Measurements from ENCODE around the gene ULK2. TPM values are rescaled to one million over a fixed set of nuclear protein-coding genes. Genes with fewer than 3 reads are reported as not detected.

ULK2 gene
- total and polyA plus RNA-seq, 2 of the 13 experiments (the other 11 are each of a cell fraction or from before 2014, with no cell fraction given), result 0.01 TPM; not detected in 1

DNA sequence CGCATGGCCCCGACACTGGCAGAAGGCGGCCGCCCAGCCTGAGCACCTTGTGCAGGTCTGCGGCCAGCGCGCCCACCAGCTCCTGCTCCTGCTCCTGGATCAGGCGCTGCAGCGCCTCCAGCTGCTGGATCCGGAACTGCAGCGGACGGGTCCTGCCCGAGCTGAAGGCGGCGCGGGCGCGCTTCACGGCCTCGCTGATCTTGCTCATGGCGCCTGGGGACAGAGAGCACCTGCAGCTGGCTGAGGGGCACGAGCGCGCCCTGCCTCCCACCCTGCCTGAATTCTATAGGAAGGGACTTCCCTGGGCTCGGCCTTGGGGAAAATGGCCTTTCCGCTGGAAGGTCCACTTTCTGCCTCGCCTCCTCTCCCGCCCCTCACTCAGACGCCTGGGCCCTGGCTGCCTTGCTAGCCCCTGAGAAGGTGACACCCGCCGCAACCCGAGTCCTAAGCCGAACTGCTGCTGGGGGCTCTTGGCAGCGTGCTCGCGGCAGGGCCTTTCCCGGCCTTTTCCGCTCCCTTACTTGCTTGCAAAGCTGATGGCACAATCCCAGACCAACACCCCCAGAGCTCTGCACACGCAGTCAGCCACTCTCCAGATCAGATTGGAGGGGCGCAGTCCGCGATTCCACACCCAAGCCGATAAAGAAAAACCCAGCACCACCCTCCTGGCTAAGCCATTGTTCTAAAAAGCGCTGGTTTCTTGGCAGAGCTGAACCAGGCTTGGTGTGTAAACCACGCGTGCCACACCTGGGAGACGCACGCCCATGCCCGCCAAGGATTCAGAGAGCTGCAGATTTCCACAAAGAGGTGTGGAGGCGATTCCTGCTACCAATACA is 122.6 kb downstream of the ULK2 start:
- POLR2A ChIA-PET, result no interaction called here
- intact Hi-C loops (cut with micrococcal nuclease; ENCODE audit: unreplicated experiment), result no loop called here
- BruUV-seq (replicated peaks), result no TSS peak
- ATAC-seq, result no peak
- no peak overlapping the region for H3K4me2 ChIP-seq (ENCODE audit: low read depth, low read length)
- peaks cover 44% of the 10 kb centered on the region for H3K4me1 ChIP-seq (ENCODE audit: insufficient read depth, low read length)
- no peaks in the 10 kb centered on the region for H3K79me2 ChIP-seq (ENCODE audit: insufficient read depth, low read length)
- CTCF ChIA-PET (ENCODE audit: low intra/inter-chr PET ratio, low total read pairs), result no interaction called here
- no peak overlapping the region for H3K27ac ChIP-seq (ENCODE audit: extremely low read length, insufficient read depth, low read length)
- 95% methylated on average over 41 of the region's 50 CpGs for WGBS (ENCODE audit: low lambda C conversion rate)
- no peak for FAIRE-seq
- H3K9ac ChIP-seq (ENCODE audit: insufficient read depth, low read depth, low read length), result no peak overlapping the region
- in situ Hi-C loops (cut with HindIII; ENCODE audit: extremely low pct_ligation_motif_present, low pct_unique_long_range_greater_than_20kb), result no loop called here
- no peaks in the 10 kb centered on the region for H3K36me3 ChIP-seq (replicated peaks in 1 of 2; ENCODE audit: control insufficient read depth in 1 of 2, insufficient read depth in 2 of 2, low read length in 2 of 2)
- no peaks in the 10 kb centered on the region for H3K9me3 ChIP-seq (ENCODE audit: low read length)
- H2AFZ ChIP-seq (ENCODE audit: low read length), result no peak overlapping the region
- no peak for DNase-seq (ENCODE audit: low spot score)
- no peaks in the 10 kb centered on the region for H4K20me1 ChIP-seq (ENCODE audit: insufficient read depth, low read length)
- no peak overlapping the region for H3K4me3 ChIP-seq (replicated peaks in 1 of 3; ENCODE audit: insufficient read depth in 1 of 3, low read depth in 2 of 3, low read length in 3 of 3)
- no peak for TF ChIP-seq NRL (CRISPR knock-in tag; IDR thresholded peaks at IDR 0.05; ENCODE audit: borderline replicate concordance)
- no peak for TF ChIP-seq ZBTB3 (CRISPR knock-in tag; IDR thresholded peaks at IDR 0.05; ENCODE audit: borderline replicate concordance, low read depth)
- no peak for TF ChIP-seq U2AF2 (IDR thresholded peaks at IDR 0.05; ENCODE audit: low read depth, low read length)
- TF ChIP-seq, protein P1, sequence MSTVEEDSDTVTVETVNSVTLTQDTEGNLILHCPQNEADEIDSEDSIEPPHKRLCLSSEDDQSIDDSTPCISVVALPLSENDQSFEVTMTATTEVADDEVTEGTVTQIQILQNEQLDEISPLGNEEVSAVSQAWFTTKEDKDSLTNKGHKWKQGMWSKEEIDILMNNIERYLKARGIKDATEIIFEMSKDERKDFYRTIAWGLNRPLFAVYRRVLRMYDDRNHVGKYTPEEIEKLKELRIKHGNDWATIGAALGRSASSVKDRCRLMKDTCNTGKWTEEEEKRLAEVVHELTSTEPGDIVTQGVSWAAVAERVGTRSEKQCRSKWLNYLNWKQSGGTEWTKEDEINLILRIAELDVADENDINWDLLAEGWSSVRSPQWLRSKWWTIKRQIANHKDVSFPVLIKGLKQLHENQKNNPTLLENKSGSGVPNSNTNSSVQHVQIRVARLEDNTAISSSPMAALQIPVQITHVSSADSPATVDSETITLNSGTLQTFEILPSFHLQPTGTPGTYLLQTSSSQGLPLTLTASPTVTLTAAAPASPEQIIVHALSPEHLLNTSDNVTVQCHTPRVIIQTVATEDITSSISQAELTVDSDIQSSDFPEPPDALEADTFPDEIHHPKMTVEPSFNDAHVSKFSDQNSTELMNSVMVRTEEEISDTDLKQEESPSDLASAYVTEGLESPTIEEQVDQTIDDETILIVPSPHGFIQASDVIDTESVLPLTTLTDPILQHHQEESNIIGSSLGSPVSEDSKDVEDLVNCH (CRISPR knock-in tag; IDR thresholded peaks at IDR 0.05), result no peak
- no peak for TF ChIP-seq CHD2 (IDR thresholded peaks at IDR 0.05; ENCODE audit: low read depth, low read length)
- TF ChIP-seq NFATC3 (CRISPR knock-in tag; IDR thresholded peaks at IDR 0.05), result no peak
- TF ChIP-seq, protein P2, sequence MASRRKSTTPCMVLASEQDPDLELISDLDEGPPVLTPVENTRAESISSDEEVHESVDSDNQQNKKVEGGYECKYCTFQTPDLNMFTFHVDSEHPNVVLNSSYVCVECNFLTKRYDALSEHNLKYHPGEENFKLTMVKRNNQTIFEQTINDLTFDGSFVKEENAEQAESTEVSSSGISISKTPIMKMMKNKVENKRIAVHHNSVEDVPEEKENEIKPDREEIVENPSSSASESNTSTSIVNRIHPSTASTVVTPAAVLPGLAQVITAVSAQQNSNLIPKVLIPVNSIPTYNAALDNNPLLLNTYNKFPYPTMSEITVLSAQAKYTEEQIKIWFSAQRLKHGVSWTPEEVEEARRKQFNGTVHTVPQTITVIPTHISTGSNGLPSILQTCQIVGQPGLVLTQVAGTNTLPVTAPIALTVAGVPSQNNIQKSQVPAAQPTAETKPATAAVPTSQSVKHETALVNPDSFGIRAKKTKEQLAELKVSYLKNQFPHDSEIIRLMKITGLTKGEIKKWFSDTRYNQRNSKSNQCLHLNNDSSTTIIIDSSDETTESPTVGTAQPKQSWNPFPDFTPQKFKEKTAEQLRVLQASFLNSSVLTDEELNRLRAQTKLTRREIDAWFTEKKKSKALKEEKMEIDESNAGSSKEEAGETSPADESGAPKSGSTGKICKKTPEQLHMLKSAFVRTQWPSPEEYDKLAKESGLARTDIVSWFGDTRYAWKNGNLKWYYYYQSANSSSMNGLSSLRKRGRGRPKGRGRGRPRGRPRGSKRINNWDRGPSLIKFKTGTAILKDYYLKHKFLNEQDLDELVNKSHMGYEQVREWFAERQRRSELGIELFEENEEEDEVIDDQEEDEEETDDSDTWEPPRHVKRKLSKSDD (CRISPR knock-in tag; IDR thresholded peaks at IDR 0.05; ENCODE audit: low read depth), result no peak
- no peak for TF ChIP-seq ZNF263 (CRISPR knock-in tag; IDR thresholded peaks at IDR 0.05)
- TF ChIP-seq FOSL1 (CRISPR knock-in tag; IDR thresholded peaks at IDR 0.05; ENCODE audit: borderline replicate concordance), result no peak
- TF ChIP-seq, protein P3, sequence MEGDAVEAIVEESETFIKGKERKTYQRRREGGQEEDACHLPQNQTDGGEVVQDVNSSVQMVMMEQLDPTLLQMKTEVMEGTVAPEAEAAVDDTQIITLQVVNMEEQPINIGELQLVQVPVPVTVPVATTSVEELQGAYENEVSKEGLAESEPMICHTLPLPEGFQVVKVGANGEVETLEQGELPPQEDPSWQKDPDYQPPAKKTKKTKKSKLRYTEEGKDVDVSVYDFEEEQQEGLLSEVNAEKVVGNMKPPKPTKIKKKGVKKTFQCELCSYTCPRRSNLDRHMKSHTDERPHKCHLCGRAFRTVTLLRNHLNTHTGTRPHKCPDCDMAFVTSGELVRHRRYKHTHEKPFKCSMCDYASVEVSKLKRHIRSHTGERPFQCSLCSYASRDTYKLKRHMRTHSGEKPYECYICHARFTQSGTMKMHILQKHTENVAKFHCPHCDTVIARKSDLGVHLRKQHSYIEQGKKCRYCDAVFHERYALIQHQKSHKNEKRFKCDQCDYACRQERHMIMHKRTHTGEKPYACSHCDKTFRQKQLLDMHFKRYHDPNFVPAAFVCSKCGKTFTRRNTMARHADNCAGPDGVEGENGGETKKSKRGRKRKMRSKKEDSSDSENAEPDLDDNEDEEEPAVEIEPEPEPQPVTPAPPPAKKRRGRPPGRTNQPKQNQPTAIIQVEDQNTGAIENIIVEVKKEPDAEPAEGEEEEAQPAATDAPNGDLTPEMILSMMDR (CRISPR knock-in tag; IDR thresholded peaks at IDR 0.05), result peak; percentile 46
- TF ChIP-seq ZNF564 (CRISPR knock-in tag; IDR thresholded peaks at IDR 0.05), result no peak
- TF ChIP-seq, protein P4, sequence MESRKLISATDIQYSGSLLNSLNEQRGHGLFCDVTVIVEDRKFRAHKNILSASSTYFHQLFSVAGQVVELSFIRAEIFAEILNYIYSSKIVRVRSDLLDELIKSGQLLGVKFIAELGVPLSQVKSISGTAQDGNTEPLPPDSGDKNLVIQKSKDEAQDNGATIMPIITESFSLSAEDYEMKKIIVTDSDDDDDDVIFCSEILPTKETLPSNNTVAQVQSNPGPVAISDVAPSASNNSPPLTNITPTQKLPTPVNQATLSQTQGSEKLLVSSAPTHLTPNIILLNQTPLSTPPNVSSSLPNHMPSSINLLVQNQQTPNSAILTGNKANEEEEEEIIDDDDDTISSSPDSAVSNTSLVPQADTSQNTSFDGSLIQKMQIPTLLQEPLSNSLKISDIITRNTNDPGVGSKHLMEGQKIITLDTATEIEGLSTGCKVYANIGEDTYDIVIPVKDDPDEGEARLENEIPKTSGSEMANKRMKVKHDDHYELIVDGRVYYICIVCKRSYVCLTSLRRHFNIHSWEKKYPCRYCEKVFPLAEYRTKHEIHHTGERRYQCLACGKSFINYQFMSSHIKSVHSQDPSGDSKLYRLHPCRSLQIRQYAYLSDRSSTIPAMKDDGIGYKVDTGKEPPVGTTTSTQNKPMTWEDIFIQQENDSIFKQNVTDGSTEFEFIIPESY (CRISPR knock-in tag; IDR thresholded peaks at IDR 0.05), result peak; percentile 41; the same call in 1 of the 2 replicates
- peak; percentile 21; the same call in 1 of the 2 replicates for TF ChIP-seq HOXA3 (CRISPR knock-in tag; IDR thresholded peaks at IDR 0.05)
- no peaks in the 10 kb centered on the region for H3K27me3 ChIP-seq (ENCODE audit: control insufficient read depth in 1 of 2, insufficient read depth in 2 of 2, low read length in 2 of 2)

Measured in HepG2 (cell line).